Measurements from ENCODE around the gene RASAL1.

RASAL1 gene

GRCh38 chr12:113162102-113163029 is 26.8 kb upstream of the RASAL1 start:
- DNase-seq, result no peak

- no peak for DNase-seq
Observed at GRCh38 chr12:113161415-113162016, 26.0 kb upstream of the RASAL1 start.

- no peak for DNase-seq
Observed at GRCh38 chr12:113159937-113160336, 24.4 kb upstream of the RASAL1 start.

- DNase-seq, result no peak
Observed at GRCh38 chr12:113158439-113159203, 23.1 kb upstream of the RASAL1 start.

- no peak for DNase-seq
Observed at GRCh38 chr12:113157218-113157859, 21.8 kb upstream of the RASAL1 start.

GRCh38 chr12:113155646-113156045 is 20.1 kb upstream of the RASAL1 start:
- no peak for DNase-seq

GRCh38 chr12:113155060-113155459 is 19.5 kb upstream of the RASAL1 start:
- DNase-seq, result no peak

- no peak for DNase-seq
Observed at GRCh38 chr12:113154351-113154973, 18.9 kb upstream of the RASAL1 start.

- peak; percentile 53 for DNase-seq
Observed at GRCh38 chr12:113152835-113153814, 17.6 kb upstream of the RASAL1 start.

GRCh38 chr12:113152196-113152834 is 16.8 kb upstream of the RASAL1 start:
- no peak for DNase-seq

GRCh38 chr12:113151655-113152054 is 16.1 kb upstream of the RASAL1 start:
- DNase-seq, result no peak

- peak; percentile 33 for DNase-seq
Observed at GRCh38 chr12:113149361-113150150, 14.0 kb upstream of the RASAL1 start, which contains the start of gene CFAP73. Gene CFAP73 (plus strand): TSS chr12:113149724. CDS start chr12:113149858, 134 bp downstream.

GRCh38 chr12:113146999-113147398 is 11.4 kb upstream of the RASAL1 start:
- DNase-seq, result no peak

- no peak for DNase-seq
Observed at GRCh38 chr12:113145720-113146551, 10.4 kb upstream of the RASAL1 start.

GRCh38 chr12:113144806-113145205 is 9.2 kb upstream of the RASAL1 start:
- DNase-seq, result no peak

GRCh38 chr12:113143959-113144358 is 8.4 kb upstream of the RASAL1 start:
- DNase-seq, result no peak

GRCh38 chr12:113142886-113143332 is 7.3 kb upstream of the RASAL1 start:
- no peak for DNase-seq

- DNase-seq, result no peak
Observed at GRCh38 chr12:113142173-113142885, 6.8 kb upstream of the RASAL1 start.

Data from GOT3 (cell line).